DND-41 (cell line): Measurements from ENCODE around the gene MYCBPAP.

ENCODE experiments used
- ATAC-seq: fragments of 200-7000 bp; cut with Tn5 transposase; 3 replicates; pipeline ENCODE4 v1.9.1; 2021; ENCODE audit warnings: low read depth; ENCODE audit not compliant: insufficient read depth
- DNase-seq: peaks from one replicate; pipeline ENCODE4 v3.0.0-alpha.2; 2020
- H2AFZ ChIP-seq: 2 replicates; pipeline ENCODE4 v1.6.0; 2012; ENCODE audit warnings: low read depth, low read length
- H3K27ac ChIP-seq: 2 replicates; pipeline ENCODE4 v1.5.1; 2012; ENCODE audit warnings: low read length, inconsistent platforms
- H3K27me3 ChIP-seq: fragments of 200-600 bp; sonication (generic); 2 replicates; pipeline ENCODE4 v1.6.0; 2012; ENCODE audit warnings: low read length, mild to moderate bottlenecking, inconsistent platforms; ENCODE audit not compliant: insufficient read depth, poor library complexity
- H3K36me3 ChIP-seq: 2 replicates; pipeline ENCODE4 v1.5.1; 2012; ENCODE audit warnings: low read length, inconsistent platforms; ENCODE audit not compliant: insufficient read depth
- H3K4me1 ChIP-seq: 2 replicates; pipeline ENCODE4 v1.5.1; 2012; ENCODE audit warnings: mild to moderate bottlenecking, low read length; ENCODE audit not compliant: insufficient read depth
- H3K4me2 ChIP-seq: 2 replicates; pipeline ENCODE4 v1.6.0; 2012; ENCODE audit warnings: mild to moderate bottlenecking, moderate library complexity, low read length, inconsistent platforms; ENCODE audit not compliant: insufficient read depth
- H3K4me3 ChIP-seq, 2 experiments: fragments of 200-600 bp in 1 of 2; shearing (Covaris generic) in 1 of 2; 2 replicates each; pipeline ENCODE4 v1.5.1; 2012 to 2016; ENCODE audit warnings: inconsistent platforms in 2 of 2, low read length in 2 of 2, mild to moderate bottlenecking in 2 of 2, low read depth in 1 of 2, moderate library complexity in 1 of 2
- H3K79me2 ChIP-seq: 2 replicates; pipeline ENCODE4 v1.6.0; 2012; ENCODE audit warnings: low read length, inconsistent platforms; ENCODE audit not compliant: insufficient read depth
- H3K9ac ChIP-seq: 2 replicates; pipeline ENCODE4 v1.6.0; 2012; ENCODE audit warnings: low read depth, mild to moderate bottlenecking, inconsistent platforms, low read length, moderate library complexity
- H3K9me3 ChIP-seq: 2 replicates; pipeline ENCODE4 v1.5.1; 2012; ENCODE audit warnings: low read length, moderate library complexity, mild to moderate bottlenecking, inconsistent platforms; ENCODE audit not compliant: insufficient read depth, severe bottlenecking
- H4K20me1 ChIP-seq: 2 replicates; pipeline ENCODE4 v1.6.0; 2012; ENCODE audit warnings: low read length; ENCODE audit not compliant: insufficient read depth
- EZH2 ChIP-seq: IDR thresholded peaks from 3 replicates; pipeline ENCODE4 v1.6.1; 2012; ENCODE audit warnings: borderline replicate concordance, low read depth, mild to moderate bottlenecking, moderate library complexity, low read length, inconsistent platforms; ENCODE audit not compliant: severe bottlenecking
- TF ChIP-seq, protein P1 (sequence below): IDR thresholded peaks from 2 replicates; pipeline ENCODE4 v1.5.1; 2012; ENCODE audit warnings: borderline replicate concordance, low read length, moderate library complexity, mild to moderate bottlenecking; ENCODE audit not compliant: poor library complexity, severe bottlenecking; ENCODE audit errors: extremely low read depth

Gene MYCBPAP

DNA sequence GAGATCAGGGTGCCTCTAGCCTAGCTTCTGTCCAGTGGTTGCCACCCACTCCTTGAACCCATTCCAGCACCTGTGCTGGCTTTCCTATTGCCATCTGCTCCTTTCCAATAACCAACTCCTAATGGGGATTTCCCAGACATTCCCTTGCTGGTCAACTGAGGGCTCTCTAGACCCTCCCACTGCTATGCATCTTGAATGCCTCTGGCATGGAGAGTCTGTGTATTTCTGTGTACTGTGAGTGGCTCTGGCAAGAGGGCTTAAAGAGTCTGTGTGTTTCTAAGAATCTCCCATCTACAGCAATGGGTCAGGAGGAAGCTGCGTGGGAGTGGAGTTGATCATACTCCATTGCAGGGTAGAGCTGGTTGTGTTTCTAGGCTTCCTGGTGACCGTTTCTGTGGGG, 13.3 kb downstream of the MYCBPAP start:
- TF ChIP-seq, protein P1, sequence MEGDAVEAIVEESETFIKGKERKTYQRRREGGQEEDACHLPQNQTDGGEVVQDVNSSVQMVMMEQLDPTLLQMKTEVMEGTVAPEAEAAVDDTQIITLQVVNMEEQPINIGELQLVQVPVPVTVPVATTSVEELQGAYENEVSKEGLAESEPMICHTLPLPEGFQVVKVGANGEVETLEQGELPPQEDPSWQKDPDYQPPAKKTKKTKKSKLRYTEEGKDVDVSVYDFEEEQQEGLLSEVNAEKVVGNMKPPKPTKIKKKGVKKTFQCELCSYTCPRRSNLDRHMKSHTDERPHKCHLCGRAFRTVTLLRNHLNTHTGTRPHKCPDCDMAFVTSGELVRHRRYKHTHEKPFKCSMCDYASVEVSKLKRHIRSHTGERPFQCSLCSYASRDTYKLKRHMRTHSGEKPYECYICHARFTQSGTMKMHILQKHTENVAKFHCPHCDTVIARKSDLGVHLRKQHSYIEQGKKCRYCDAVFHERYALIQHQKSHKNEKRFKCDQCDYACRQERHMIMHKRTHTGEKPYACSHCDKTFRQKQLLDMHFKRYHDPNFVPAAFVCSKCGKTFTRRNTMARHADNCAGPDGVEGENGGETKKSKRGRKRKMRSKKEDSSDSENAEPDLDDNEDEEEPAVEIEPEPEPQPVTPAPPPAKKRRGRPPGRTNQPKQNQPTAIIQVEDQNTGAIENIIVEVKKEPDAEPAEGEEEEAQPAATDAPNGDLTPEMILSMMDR, result no peak
- TF ChIP-seq EZH2, result no peak
- no peak overlapping the region for H3K27ac ChIP-seq
- no peak overlapping the region for H3K4me2 ChIP-seq
- H3K27me3 ChIP-seq, result peaks cover 5% of the 10 kb centered on the region
- H3K79me2 ChIP-seq, result no peaks in the 10 kb centered on the region
- no peaks in the 10 kb centered on the region for H3K9me3 ChIP-seq
- H3K36me3 ChIP-seq, result no peaks in the 10 kb centered on the region
- ATAC-seq (no peak), DNase-seq (no peak)
- H3K4me1 ChIP-seq, result no peaks in the 10 kb centered on the region
- no peak overlapping the region for H2AFZ ChIP-seq
- no peaks in the 10 kb centered on the region for H4K20me1 ChIP-seq
- no peak overlapping the region for H3K4me3 ChIP-seq
- H3K9ac ChIP-seq, result no peak overlapping the region

DNA sequence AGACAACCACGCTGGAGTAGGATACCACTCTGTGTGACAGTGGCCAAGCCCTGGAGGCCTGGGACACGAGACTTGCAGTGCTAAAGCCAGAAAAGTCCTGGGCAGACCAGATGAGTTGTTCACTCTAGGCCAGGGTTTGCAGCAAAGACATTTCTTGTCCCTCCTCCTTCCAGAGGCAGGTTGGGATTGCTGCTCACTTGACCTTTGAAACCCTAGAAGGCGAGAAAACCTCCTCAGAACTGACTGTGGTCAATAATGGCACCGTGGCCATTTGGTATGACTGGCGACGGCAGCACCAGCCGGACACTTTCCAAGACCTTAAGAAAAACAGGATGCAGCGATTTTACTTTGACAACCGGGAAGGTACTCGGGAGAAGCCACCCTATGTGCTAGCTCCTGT, 14.5 kb downstream of the MYCBPAP start:
- Histone ChIP-seq H3K36me3 (no peaks in the 10 kb centered on the region), H3K27ac (no peak overlapping the region), H3K9me3 (no peaks in the 10 kb centered on the region), H3K27me3 (no peaks in the 10 kb centered on the region), H3K4me2 (no peak overlapping the region), H4K20me1 (no peaks in the 10 kb centered on the region), H3K9ac (no peak overlapping the region), H3K4me3 (no peak overlapping the region), H3K4me1 (no peaks in the 10 kb centered on the region), H2AFZ (no peak overlapping the region), H3K79me2 (no peaks in the 10 kb centered on the region)
- TF ChIP-seq, protein P1, result no peak
- no peak for TF ChIP-seq EZH2
- ATAC-seq (no peak), DNase-seq (no peak)

DNA sequence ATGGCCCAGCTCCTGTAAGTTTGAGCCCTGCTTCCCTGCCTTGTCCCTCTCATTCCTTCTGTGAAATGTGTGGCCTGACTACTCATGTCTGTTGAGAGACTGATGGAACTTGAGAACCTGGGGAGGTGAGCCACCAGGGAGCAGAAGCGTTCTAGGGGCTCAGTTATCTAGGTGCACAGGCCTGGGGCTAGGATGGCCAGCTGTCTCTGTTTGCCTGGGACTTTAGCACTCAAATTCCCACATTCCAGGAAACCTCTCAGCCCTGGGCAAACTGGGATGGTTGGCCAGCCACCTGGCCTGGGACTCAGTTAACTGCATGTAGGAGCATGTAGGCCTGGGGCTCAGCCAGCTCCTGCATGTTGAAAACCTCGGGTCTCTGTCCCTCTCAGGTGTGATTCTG, 15.0 kb downstream of the MYCBPAP start:
- TF ChIP-seq, protein P1, result no peak
- no peak for TF ChIP-seq EZH2
- Histone ChIP-seq H3K4me3 (no peak overlapping the region), H3K27ac (no peak overlapping the region), H4K20me1 (no peaks in the 10 kb centered on the region), H3K79me2 (no peaks in the 10 kb centered on the region), H3K36me3 (no peaks in the 10 kb centered on the region), H3K4me1 (no peaks in the 10 kb centered on the region), H3K4me2 (no peak overlapping the region), H3K9ac (no peak overlapping the region), H3K27me3 (no peaks in the 10 kb centered on the region), H2AFZ (no peak overlapping the region), H3K9me3 (no peaks in the 10 kb centered on the region)
- ATAC-seq (no peak), DNase-seq (no peak)

DNA sequence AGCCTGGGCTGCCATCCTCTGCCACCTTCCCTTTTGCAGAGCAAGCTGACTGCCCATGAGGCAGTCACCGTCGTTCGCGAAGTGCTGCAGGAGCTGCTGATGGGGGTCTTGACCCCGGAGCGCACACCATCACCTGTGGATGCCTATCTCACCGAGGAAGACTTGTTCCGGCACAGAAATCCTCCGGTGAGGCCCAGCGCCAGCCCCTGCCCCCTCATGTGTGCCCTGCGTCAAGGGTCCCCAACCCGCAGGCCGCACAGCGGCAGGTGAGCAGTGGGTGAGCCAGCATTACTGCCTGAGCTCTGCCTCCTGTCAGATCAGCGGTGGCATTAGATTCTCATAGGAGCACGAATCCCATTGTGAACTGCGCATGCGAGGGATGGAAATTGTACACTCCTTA, 16.6 kb downstream of the MYCBPAP start:
- no peak overlapping the region for H2AFZ ChIP-seq
- H3K27me3 ChIP-seq, result peaks cover 2% of the 10 kb centered on the region
- TF ChIP-seq EZH2, result no peak
- TF ChIP-seq, protein P1, result no peak
- no peaks in the 10 kb centered on the region for H3K9me3 ChIP-seq
- H3K4me3 ChIP-seq, result no peak overlapping the region
- no peak for DNase-seq
- no peaks in the 10 kb centered on the region for H3K4me1 ChIP-seq
- H4K20me1 ChIP-seq, result no peaks in the 10 kb centered on the region
- H3K4me2 ChIP-seq, result no peak overlapping the region
- H3K79me2 ChIP-seq, result no peaks in the 10 kb centered on the region
- no peak for ATAC-seq
- no peaks in the 10 kb centered on the region for H3K36me3 ChIP-seq
- H3K27ac ChIP-seq, result no peak overlapping the region
- no peak overlapping the region for H3K9ac ChIP-seq
